ENCODE results near the gene EAF1.
"Not testable (repeated sequence)": the region's sequence is repeated elsewhere in the genome, so short reads cannot be mapped to it uniquely, and the experiment has no call there.

EAF1 gene

GRCh38 chr3:15409774-15410173 is 17.6 kb upstream of the EAF1 start:
- no peak for DNase-seq (ENCODE audit: low read depth)
- TF ChIP-seq CTCF (IDR thresholded peaks at IDR 0.05; ENCODE audit: low read depth, low read length, missing control alignments): no peak
- H3K4me3 ChIP-seq (ENCODE audit: low read depth, low read length): no peak overlapping the region

DNA sequence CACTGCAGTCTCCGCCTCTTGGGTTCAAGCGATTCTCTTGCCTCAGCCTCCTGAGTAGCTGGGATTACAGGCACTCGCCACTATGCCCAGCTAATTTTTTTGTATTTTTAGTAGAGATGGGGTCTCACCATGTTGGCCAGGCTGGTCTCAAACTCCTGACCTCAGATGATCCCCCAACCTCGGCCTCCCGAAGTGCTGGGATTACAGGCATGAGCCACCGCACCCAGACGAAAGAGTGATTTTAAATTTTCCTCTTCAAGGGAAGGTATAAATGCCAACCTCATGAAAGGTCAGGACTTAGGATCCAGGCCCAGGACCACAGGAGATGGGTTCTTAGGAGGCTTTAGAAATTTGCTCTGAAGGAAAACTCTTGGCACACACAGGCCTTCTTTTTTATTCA is 16.4 kb upstream of the EAF1 start:
- not testable (repeated sequence) for H3K4me3 ChIP-seq (ENCODE audit: low read depth, low read length); DNase-seq (ENCODE audit: low read depth)

GRCh38 chr3:15420871-15421270 is 6.5 kb upstream of the EAF1 start:
- no peak for DNase-seq (ENCODE audit: low read depth)
- no peak for TF ChIP-seq CTCF (IDR thresholded peaks at IDR 0.05; ENCODE audit: low read depth, low read length, missing control alignments)

DNA sequence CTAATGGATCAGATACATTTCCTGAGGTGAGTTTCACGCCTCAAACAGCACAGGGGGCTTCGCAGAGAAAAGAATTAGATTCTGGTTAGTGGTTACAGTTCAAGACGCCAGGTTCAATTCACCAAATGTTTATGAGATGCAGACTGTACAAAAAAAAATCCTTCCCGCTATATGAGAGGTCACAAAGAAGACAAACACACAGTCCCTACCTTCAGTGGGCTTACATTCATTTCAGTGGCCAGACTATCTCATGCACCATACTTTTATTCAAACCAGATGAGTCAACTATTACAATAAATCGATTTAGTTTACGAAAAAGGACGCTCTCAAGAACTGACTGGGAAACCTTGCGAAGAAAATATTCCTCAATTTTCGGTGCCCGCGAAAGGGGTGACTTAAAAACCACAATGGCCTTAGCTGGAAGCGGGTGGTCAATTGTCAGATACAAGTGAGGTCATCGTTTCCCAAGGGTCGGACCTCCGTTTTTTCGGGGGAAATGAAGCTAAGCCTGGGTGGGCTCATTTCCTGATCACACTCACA is 749 bp upstream of the EAF1 start:
- no peak for DNase-seq (ENCODE audit: low read depth)
- H3K4me3 ChIP-seq (ENCODE audit: low read depth, low read length): peak overlapping the region; percentile 68
- no peak for TF ChIP-seq CTCF (IDR thresholded peaks at IDR 0.05; ENCODE audit: low read depth, low read length, missing control alignments)

More at GRCh38 chr3:15420871-15421270, 6.5 kb upstream of the EAF1 start:
- no peak overlapping the region for H3K4me3 ChIP-seq (ENCODE audit: low read depth, low read length)

GRCh38 chr3:15427981-15428380 is 583 bp downstream of the EAF1 start:
- DNase-seq (ENCODE audit: low read depth): no peak
- TF ChIP-seq CTCF (IDR thresholded peaks at IDR 0.05; ENCODE audit: low read depth, low read length, missing control alignments): no peak

GRCh38 chr3:15428539-15428938 is 1.1 kb downstream of the EAF1 start:
- peak overlapping the region; percentile 68 for H3K4me3 ChIP-seq (ENCODE audit: low read depth, low read length)
- no peak for DNase-seq (ENCODE audit: low read depth)
- TF ChIP-seq CTCF (IDR thresholded peaks at IDR 0.05; ENCODE audit: low read depth, low read length, missing control alignments): no peak

More at GRCh38 chr3:15427981-15428380, 583 bp downstream of the EAF1 start:
- peak overlapping the region; percentile 68 for H3K4me3 ChIP-seq (ENCODE audit: low read depth, low read length)

DNA sequence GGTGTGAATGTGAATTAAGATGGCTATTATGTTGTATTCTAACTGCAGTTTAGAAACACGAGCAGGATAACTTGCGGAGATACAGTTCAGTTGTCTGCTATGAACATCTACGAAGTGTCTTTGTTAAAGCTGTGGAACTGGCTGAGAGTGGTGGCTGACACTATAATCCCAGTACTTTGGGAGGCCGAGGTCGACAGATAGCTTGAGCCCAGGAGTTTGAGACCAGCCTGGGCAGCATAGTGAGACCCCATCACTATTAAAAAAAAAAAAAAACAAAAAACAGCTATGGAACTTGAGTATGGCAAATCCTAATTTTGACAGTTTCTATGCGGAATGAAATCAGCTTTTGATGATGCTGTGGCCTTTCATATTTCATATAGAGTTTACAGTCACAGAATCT is 1.7 kb downstream of the EAF1 start:
- no peak for DNase-seq (ENCODE audit: low read depth)
- H3K4me3 ChIP-seq (ENCODE audit: low read depth, low read length): peak overlapping the region; percentile 68; the same call in 1 of the 2 replicates
- no peak for TF ChIP-seq CTCF (IDR thresholded peaks at IDR 0.05; ENCODE audit: low read depth, low read length, missing control alignments)
